H9 (cell line): Measurements from ENCODE around the gene PIRT. TPM values are rescaled to one million over a fixed set of nuclear protein-coding genes. Genes with fewer than 3 reads are reported as not detected.

Experiments used
- DNase-seq: peaks from one replicate; pipeline ENCODE4 v3.0.0-alpha.2; 2017
- H2AFZ ChIP-seq: one replicate; pipeline ENCODE4 v1.6.1; 2013; ENCODE audit warnings: mild to moderate bottlenecking, low read length, control low read depth, moderate library complexity
- H2AK5ac ChIP-seq: 2 replicates; pipeline ENCODE4 v1.6.1; 2013; ENCODE audit warnings: low read length, control low read depth, mixed read lengths; ENCODE audit not compliant: insufficient read length
- H2BK120ac ChIP-seq: one replicate; pipeline ENCODE4 v1.6.1; 2013; ENCODE audit warnings: low read depth, mild to moderate bottlenecking, low read length, control low read depth, inconsistent platforms; ENCODE audit not compliant: poor library complexity, severe bottlenecking
- H2BK12ac ChIP-seq: 2 replicates; pipeline ENCODE4 v1.6.1; 2013; ENCODE audit warnings: low read length, control low read depth, mixed read lengths, low read depth; ENCODE audit not compliant: insufficient read length
- H2BK15ac ChIP-seq: 2 replicates; pipeline ENCODE4 v1.6.1; 2013; ENCODE audit warnings: low read depth, low read length, control low read depth
- H2BK20ac ChIP-seq: one replicate; pipeline ENCODE4 v1.6.1; 2013; ENCODE audit warnings: low read depth, mild to moderate bottlenecking, low read length, control low read depth, inconsistent platforms; ENCODE audit not compliant: poor library complexity, severe bottlenecking
- H2BK5ac ChIP-seq: 2 replicates; pipeline ENCODE4 v1.6.1; 2013; ENCODE audit warnings: low read length, control low read depth, mixed read lengths; ENCODE audit not compliant: insufficient read length
- H3K14ac ChIP-seq: 2 replicates; pipeline ENCODE4 v1.6.1; 2013; ENCODE audit warnings: low read length, control low read depth; ENCODE audit not compliant: insufficient read depth
- H3K18ac ChIP-seq: 2 replicates; pipeline ENCODE4 v1.6.1; 2013; ENCODE audit warnings: low read depth, mild to moderate bottlenecking, mixed read lengths, low read length, control low read depth; ENCODE audit not compliant: insufficient read length
- H3K23ac ChIP-seq: 2 replicates; pipeline ENCODE4 v1.6.1; 2013; ENCODE audit warnings: low read length, control low read depth, mixed read lengths, low read depth; ENCODE audit not compliant: insufficient read length
- H3K23me2 ChIP-seq: 2 replicates; pipeline ENCODE4 v1.6.1; 2013; ENCODE audit warnings: low read depth, mild to moderate bottlenecking, mixed read lengths, low read length, control low read depth; ENCODE audit not compliant: insufficient read length, poor library complexity, severe bottlenecking
- H3K27ac ChIP-seq: 2 replicates; pipeline ENCODE4 v1.5.1; 2013; ENCODE audit warnings: low read length, control low read depth, mixed read lengths, low read depth; ENCODE audit not compliant: insufficient read length
- H3K27me3 ChIP-seq: 2 replicates; pipeline ENCODE4 v1.6.1; 2013; ENCODE audit warnings: low read length, control low read depth, inconsistent platforms; ENCODE audit not compliant: insufficient read depth
- H3K4ac ChIP-seq: 2 replicates; pipeline ENCODE4 v1.6.1; 2013; ENCODE audit warnings: low read depth, mild to moderate bottlenecking, control low read depth, inconsistent platforms, low read length, moderate library complexity
- H3K4me1 ChIP-seq: 2 replicates; pipeline ENCODE4 v1.6.1; 2013; ENCODE audit warnings: low read length, control low read depth, inconsistent platforms; ENCODE audit not compliant: insufficient read depth
- H3K4me2 ChIP-seq: 2 replicates; pipeline ENCODE4 v1.6.1; 2013; ENCODE audit warnings: low read length, control low read depth, mixed read lengths; ENCODE audit not compliant: insufficient read length, insufficient read depth
- H3K56ac ChIP-seq: 2 replicates; pipeline ENCODE4 v1.6.1; 2013; ENCODE audit warnings: low read depth, mild to moderate bottlenecking, mixed read lengths, low read length, control low read depth; ENCODE audit not compliant: insufficient read length
- H3K79me1 ChIP-seq: 2 replicates; pipeline ENCODE4 v1.6.1; 2013; ENCODE audit warnings: low read depth, mild to moderate bottlenecking, moderate library complexity, low read length, control low read depth, inconsistent platforms; ENCODE audit not compliant: insufficient read depth, poor library complexity, severe bottlenecking
- H3K79me2 ChIP-seq: 2 replicates; pipeline ENCODE4 v1.6.1; 2013; ENCODE audit warnings: low read length, control low read depth, inconsistent platforms; ENCODE audit not compliant: insufficient read depth
- H3K9ac ChIP-seq: 2 replicates; pipeline ENCODE4 v1.6.1; 2013; ENCODE audit warnings: low read length, control low read depth, mixed read lengths; ENCODE audit not compliant: insufficient read length; ENCODE audit errors: extremely low read depth
- H3K9me3 ChIP-seq: one replicate; pipeline ENCODE4 v1.6.1; 2013; ENCODE audit warnings: low read depth, low read length, inconsistent platforms; ENCODE audit not compliant: control insufficient read depth
- H3T11ph ChIP-seq: one replicate; pipeline ENCODE4 v1.6.1; 2013; ENCODE audit warnings: mild to moderate bottlenecking, low read length, control low read depth, inconsistent platforms
- H4K20me1 ChIP-seq: one replicate; pipeline ENCODE4 v1.6.1; 2013; ENCODE audit not compliant: control insufficient read depth, insufficient read length, insufficient read depth
- H4K5ac ChIP-seq: 2 replicates; pipeline ENCODE4 v1.6.1; 2013; ENCODE audit warnings: low read depth, mild to moderate bottlenecking, mixed read lengths, low read length, control low read depth; ENCODE audit not compliant: insufficient read length
- H4K8ac ChIP-seq: replicated peaks from 2 replicates; pipeline ENCODE4 v1.6.1; 2013; ENCODE audit warnings: low read length, control low read depth, mixed read lengths, low read depth; ENCODE audit not compliant: insufficient read length
- H4K91ac ChIP-seq: 2 replicates; pipeline ENCODE4 v1.6.1; 2013; ENCODE audit warnings: low read depth, mild to moderate bottlenecking, moderate library complexity, mixed read lengths, low read length, control low read depth; ENCODE audit not compliant: insufficient read length
- H3K27ac Mint-ChIP-seq, 3 experiments: 2 replicates in 2 of 3; 3 replicates in 1 of 3; pipeline ENCODE4 v1.8.0; 2020 to 2021; ENCODE audit warnings: mixed read lengths in 3 of 3, mild to moderate bottlenecking in 1 of 3, moderate library complexity in 1 of 3
- H3K27me3 Mint-ChIP-seq: 2 replicates; pipeline ENCODE4 v1.8.0; 2021; ENCODE audit warnings: low read depth, mild to moderate bottlenecking, moderate library complexity, mixed read lengths
- H3K36me3 Mint-ChIP-seq, 3 experiments: 2 replicates in 2 of 3; 3 replicates in 1 of 3; pipeline ENCODE4 v1.8.0; 2020 to 2021; ENCODE audit warnings: low read depth in 3 of 3, mixed read lengths in 3 of 3; ENCODE audit not compliant: insufficient read depth in 1 of 3
- H3K4me1 Mint-ChIP-seq, 2 experiments: 2 replicates each; pipeline ENCODE4 v1.8.0; 2020; ENCODE audit warnings: mixed read lengths in 2 of 2
- H3K4me3 Mint-ChIP-seq, 2 experiments: 2 replicates in 1 of 2; 3 replicates in 1 of 2; pipeline ENCODE4 v1.8.0; 2020 to 2021; ENCODE audit warnings: mild to moderate bottlenecking in 2 of 2, mixed read lengths in 2 of 2, moderate library complexity in 1 of 2
- H3K9me3 Mint-ChIP-seq, 2 experiments: 2 replicates in 1 of 2; 3 replicates in 1 of 2; pipeline ENCODE4 v1.8.0; 2020; ENCODE audit warnings: mild to moderate bottlenecking in 2 of 2, mixed read lengths in 2 of 2, moderate library complexity in 1 of 2
- WGBS: extraction: QIAGEN DNeasy Blood & Tissue Kit; methylation state at CpG from one replicate; pipeline ENCODE4 v1.1.7; 2013; ENCODE audit warnings: missing lambda C conversion rate, low lambda C conversion rate, mixed read lengths; ENCODE audit not compliant: insufficient read length; ENCODE audit errors: extremely low coverage; 5-methylcytosine and 5-hydroxymethylcytosine counted together
- total RNA-seq: library from RNA; stranded (reverse); gene quantifications from 2 replicates; pipeline ENCODE4 v1.2.1, GENCODE V29; 2021
- TF ChIP-seq, protein P1 (sequence below): fragments of 200-600 bp; sonication (generic); conservative IDR thresholded peaks from 3 replicates; pipeline ENCODE4 v1.8.0; 2021; ENCODE audit warnings: antibody characterized with exemption, mild to moderate bottlenecking

The PIRT gene
- total RNA-seq, 1 experiment from 2014 or later = not detected

DNA sequence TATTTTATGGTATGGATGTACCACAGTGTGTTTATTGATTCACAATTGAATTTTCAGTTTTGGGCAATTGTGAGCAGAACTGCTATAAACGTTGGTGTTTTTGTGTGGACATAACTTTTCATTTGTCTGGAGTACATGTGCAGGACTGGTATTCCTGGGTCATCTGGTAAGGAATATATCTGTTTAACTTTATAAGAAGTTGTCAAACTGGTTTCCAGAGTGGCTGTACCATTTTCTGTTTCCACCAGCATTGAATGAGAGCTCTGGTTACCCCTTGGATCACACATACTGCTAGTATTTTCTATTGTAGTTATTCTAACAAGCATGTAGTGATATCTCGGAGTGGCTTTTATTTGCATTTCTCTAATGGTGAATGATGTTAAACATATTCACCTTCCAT, 58.3 kb downstream of the PIRT start:
- no peaks in the 10 kb centered on the region for H3K79me1 ChIP-seq
- no peak overlapping the region for H2BK20ac ChIP-seq
- H3K9me3 Mint-ChIP-seq = peaks cover 12 to 13% of the 10 kb centered on the region in 2 experiments
- DNase-seq = no peak
- H3K4ac ChIP-seq = no peak overlapping the region
- no peaks in the 10 kb centered on the region for H3K79me2 ChIP-seq
- peaks cover 10 to 20% of the 10 kb centered on the region in 2 experiments for H3K4me1 Mint-ChIP-seq
- no peak overlapping the region for H3K14ac ChIP-seq
- H3K9me3 ChIP-seq = no peaks in the 10 kb centered on the region
- no peak overlapping the region for H3K4me3 Mint-ChIP-seq
- no peak overlapping the region for H4K91ac ChIP-seq
- no peaks in the 10 kb centered on the region; the same call in 1 of the 2 replicates for H3K4me1 ChIP-seq
- no peak overlapping the region for H3K56ac ChIP-seq
- no peak overlapping the region for H3K18ac ChIP-seq
- H2BK5ac ChIP-seq = no peak overlapping the region
- no peak overlapping the region for H2BK120ac ChIP-seq
- no peak overlapping the region for H4K5ac ChIP-seq
- H2AFZ ChIP-seq = no peak overlapping the region
- no peaks in the 10 kb centered on the region for H4K20me1 ChIP-seq
- H2AK5ac ChIP-seq = no peak overlapping the region
- no peak overlapping the region for H4K8ac ChIP-seq
- no peaks in the 10 kb centered on the region for H3K27me3 Mint-ChIP-seq
- no CpG with 5 or more reads among the region's 2 CpGs for WGBS
- H3K36me3 Mint-ChIP-seq = peaks cover 4 to 17% (median 11%) of the 10 kb centered on the region in 3 experiments
- no peak overlapping the region for H3K4me2 ChIP-seq
- no peak overlapping the region for H3T11ph ChIP-seq
- no peaks in the 10 kb centered on the region for H3K23me2 ChIP-seq
- H3K23ac ChIP-seq = no peak overlapping the region
- no peak overlapping the region for H3K9ac ChIP-seq
- TF ChIP-seq, protein P1, sequence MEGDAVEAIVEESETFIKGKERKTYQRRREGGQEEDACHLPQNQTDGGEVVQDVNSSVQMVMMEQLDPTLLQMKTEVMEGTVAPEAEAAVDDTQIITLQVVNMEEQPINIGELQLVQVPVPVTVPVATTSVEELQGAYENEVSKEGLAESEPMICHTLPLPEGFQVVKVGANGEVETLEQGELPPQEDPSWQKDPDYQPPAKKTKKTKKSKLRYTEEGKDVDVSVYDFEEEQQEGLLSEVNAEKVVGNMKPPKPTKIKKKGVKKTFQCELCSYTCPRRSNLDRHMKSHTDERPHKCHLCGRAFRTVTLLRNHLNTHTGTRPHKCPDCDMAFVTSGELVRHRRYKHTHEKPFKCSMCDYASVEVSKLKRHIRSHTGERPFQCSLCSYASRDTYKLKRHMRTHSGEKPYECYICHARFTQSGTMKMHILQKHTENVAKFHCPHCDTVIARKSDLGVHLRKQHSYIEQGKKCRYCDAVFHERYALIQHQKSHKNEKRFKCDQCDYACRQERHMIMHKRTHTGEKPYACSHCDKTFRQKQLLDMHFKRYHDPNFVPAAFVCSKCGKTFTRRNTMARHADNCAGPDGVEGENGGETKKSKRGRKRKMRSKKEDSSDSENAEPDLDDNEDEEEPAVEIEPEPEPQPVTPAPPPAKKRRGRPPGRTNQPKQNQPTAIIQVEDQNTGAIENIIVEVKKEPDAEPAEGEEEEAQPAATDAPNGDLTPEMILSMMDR = no peak
- H3K27ac ChIP-seq = no peak overlapping the region
- no peak overlapping the region for H2BK15ac ChIP-seq
- no peak overlapping the region for H3K27ac Mint-ChIP-seq
- no peaks in the 10 kb centered on the region for H3K27me3 ChIP-seq
- no peak overlapping the region for H2BK12ac ChIP-seq
